ENCODE measurements around the gene FBXL15.

Gene FBXL15

DNA sequence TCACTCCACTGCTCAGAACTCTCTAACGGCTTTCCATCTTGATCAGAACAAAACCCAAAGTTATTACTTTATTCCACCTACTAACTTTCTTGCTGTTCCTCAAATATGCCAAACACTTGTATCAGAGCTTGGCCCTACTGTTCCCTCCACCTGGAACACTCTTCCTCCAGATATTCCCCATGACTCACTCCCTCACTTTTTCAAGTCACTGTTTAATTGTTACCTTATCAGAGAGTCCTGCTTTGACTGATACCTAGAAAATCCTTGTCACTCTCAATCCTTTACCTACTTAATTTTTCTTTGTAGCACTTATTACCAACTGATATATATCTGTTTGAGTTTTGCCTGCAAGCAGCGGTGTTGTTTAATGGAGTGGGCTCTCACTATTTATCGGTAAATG, 30.7 kb upstream of the FBXL15 start:
- no peak overlapping the region for H3K27ac ChIP-seq (ENCODE audit: low read length)
- no peak overlapping the region for H3K9ac ChIP-seq (ENCODE audit: low read length in 2 of 2)
- no peaks in the 10 kb centered on the region for H3K9me3 ChIP-seq (ENCODE audit: control insufficient read depth in 2 of 2, low read length in 2 of 2)

GRCh38 chr10:102392306-102392705, 28.3 kb upstream of the FBXL15 start:
- H3K9me3 ChIP-seq (ENCODE audit: control insufficient read depth in 2 of 2, low read length in 2 of 2), result no peaks in the 10 kb centered on the region
- H3K27me3 ChIP-seq (ENCODE audit: control insufficient read depth in 1 of 2, insufficient read depth in 2 of 2, low read length in 2 of 2), result no peaks in the 10 kb centered on the region
- H3K4me1 ChIP-seq (ENCODE audit: control insufficient read depth, insufficient read depth, low read length), result peaks cover 32% of the 10 kb centered on the region
- H3K27ac ChIP-seq (ENCODE audit: low read length), result no peak overlapping the region
- H3K36me3 ChIP-seq (ENCODE audit: control insufficient read depth in 2 of 2, insufficient read depth in 2 of 2, low read length in 2 of 2), result peaks cover 2 to 3% of the 10 kb centered on the region in 2 donors
- H3K9ac ChIP-seq (ENCODE audit: low read length in 2 of 2), result no peak overlapping the region
- H3K4me3 ChIP-seq (ENCODE audit: low read length in 2 of 2), result no peak overlapping the region

More for the DNA sequence above, 30.7 kb upstream of the FBXL15 start:
- Histone ChIP-seq H3K4me3 (ENCODE audit: low read length in 2 of 2) (no peak overlapping the region), H3K27me3 (ENCODE audit: control insufficient read depth in 1 of 2, insufficient read depth in 2 of 2, low read length in 2 of 2) (no peaks in the 10 kb centered on the region), H3K36me3 (ENCODE audit: control insufficient read depth in 2 of 2, insufficient read depth in 2 of 2, low read length in 2 of 2) (no peaks in the 10 kb centered on the region), H3K4me1 (ENCODE audit: control insufficient read depth, insufficient read depth, low read length) (peaks cover 12% of the 10 kb centered on the region)

- Histone ChIP-seq H3K9ac (ENCODE audit: low read length in 2 of 2) (peak overlapping the region; percentile 88 to 89), H3K9me3 (ENCODE audit: control insufficient read depth in 2 of 2, low read length in 2 of 2) (no peaks in the 10 kb centered on the region), H3K4me3 (ENCODE audit: low read length in 2 of 2) (peak overlapping the region; percentile 94 to 99), H3K4me1 (ENCODE audit: control insufficient read depth, insufficient read depth, low read length) (peaks cover 44% of the 10 kb centered on the region), H3K27ac (ENCODE audit: low read length) (peak overlapping the region; percentile 99), H3K36me3 (ENCODE audit: control insufficient read depth in 2 of 2, insufficient read depth in 2 of 2, low read length in 2 of 2) (peaks cover 11 to 13% of the 10 kb centered on the region in 2 donors), H3K27me3 (ENCODE audit: control insufficient read depth in 1 of 2, insufficient read depth in 2 of 2, low read length in 2 of 2) (no peaks in the 10 kb centered on the region)
Observed at GRCh38 chr10:102393411-102394078, 27.1 kb upstream of the FBXL15 start.

GRCh38 chr10:102394079-102394800, 26.4 kb upstream of the FBXL15 start:
- Histone ChIP-seq H3K9ac (ENCODE audit: low read length in 2 of 2) (peak overlapping the region; percentile 88 to 89), H3K27me3 (ENCODE audit: control insufficient read depth in 1 of 2, insufficient read depth in 2 of 2, low read length in 2 of 2) (no peaks in the 10 kb centered on the region), H3K4me1 (ENCODE audit: control insufficient read depth, insufficient read depth, low read length) (peaks cover 50% of the 10 kb centered on the region), H3K27ac (ENCODE audit: low read length) (peak overlapping the region; percentile 99), H3K4me3 (ENCODE audit: low read length in 2 of 2) (peak overlapping the region; percentile 94 to 99), H3K9me3 (ENCODE audit: control insufficient read depth in 2 of 2, low read length in 2 of 2) (no peaks in the 10 kb centered on the region), H3K36me3 (ENCODE audit: control insufficient read depth in 2 of 2, insufficient read depth in 2 of 2, low read length in 2 of 2) (peaks cover 11 to 14% of the 10 kb centered on the region in 2 donors)

GRCh38 chr10:102394801-102395399, 25.7 kb upstream of the FBXL15 start:
- Histone ChIP-seq H3K27ac (ENCODE audit: low read length) (peak overlapping the region; percentile 99), H3K4me3 (ENCODE audit: low read length in 2 of 2) (peak overlapping the region; percentile 94 to 99), H3K27me3 (ENCODE audit: control insufficient read depth in 1 of 2, insufficient read depth in 2 of 2, low read length in 2 of 2) (no peaks in the 10 kb centered on the region), H3K9me3 (ENCODE audit: control insufficient read depth in 2 of 2, low read length in 2 of 2) (no peaks in the 10 kb centered on the region), H3K4me1 (ENCODE audit: control insufficient read depth, insufficient read depth, low read length) (peaks cover 56% of the 10 kb centered on the region), H3K36me3 (ENCODE audit: control insufficient read depth in 2 of 2, insufficient read depth in 2 of 2, low read length in 2 of 2) (peaks cover 11 to 15% of the 10 kb centered on the region in 2 donors), H3K9ac (ENCODE audit: low read length in 2 of 2) (peak overlapping the region; percentile 88 to 89)

GRCh38 chr10:102395400-102396316, 25.0 kb upstream of the FBXL15 start, which contains the start of gene NFKB2:
NFKB2 (plus strand) TSS chr10:102395705; CDS start chr10:102395960, 255 bp downstream.
- Histone ChIP-seq H3K9me3 (ENCODE audit: control insufficient read depth in 2 of 2, low read length in 2 of 2) (no peaks in the 10 kb centered on the region), H3K27ac (ENCODE audit: low read length) (peak within 1 kb of the TSS; percentile 99), H3K36me3 (ENCODE audit: control insufficient read depth in 2 of 2, insufficient read depth in 2 of 2, low read length in 2 of 2) (peaks cover 16 to 22% of the 10 kb centered on the region in 2 donors), H3K27me3 (ENCODE audit: control insufficient read depth in 1 of 2, insufficient read depth in 2 of 2, low read length in 2 of 2) (no peaks in the 10 kb centered on the region), H3K4me1 (ENCODE audit: control insufficient read depth, insufficient read depth, low read length) (peaks cover 64% of the 10 kb centered on the region), H3K9ac (ENCODE audit: low read length in 2 of 2) (peak within 1 kb of the TSS; percentile 88 to 89), H3K4me3 (ENCODE audit: low read length in 2 of 2) (peak within 1 kb of the TSS; percentile 94 to 99)

- Histone ChIP-seq H3K27me3 (ENCODE audit: control insufficient read depth in 1 of 2, insufficient read depth in 2 of 2, low read length in 2 of 2) (no peaks in the 10 kb centered on the region), H3K36me3 (ENCODE audit: control insufficient read depth in 2 of 2, insufficient read depth in 2 of 2, low read length in 2 of 2) (peaks cover 19 to 25% of the 10 kb centered on the region in 2 donors), H3K4me3 (ENCODE audit: low read length in 2 of 2) (peak overlapping the region; percentile 81 to 94), H3K9me3 (ENCODE audit: control insufficient read depth in 2 of 2, low read length in 2 of 2) (no peaks in the 10 kb centered on the region), H3K4me1 (ENCODE audit: control insufficient read depth, insufficient read depth, low read length) (peaks cover 70% of the 10 kb centered on the region), H3K9ac (ENCODE audit: low read length in 2 of 2) (peak overlapping the region; percentile 87 to 89), H3K27ac (ENCODE audit: low read length) (peak overlapping the region; percentile 99)
Observed at GRCh38 chr10:102396317-102396650, 24.4 kb upstream of the FBXL15 start.

GRCh38 chr10:102396730-102397151, 23.9 kb upstream of the FBXL15 start:
- peaks cover 74% of the 10 kb centered on the region for H3K4me1 ChIP-seq (ENCODE audit: control insufficient read depth, insufficient read depth, low read length)
- H3K36me3 ChIP-seq (ENCODE audit: control insufficient read depth in 2 of 2, insufficient read depth in 2 of 2, low read length in 2 of 2), result peaks cover 23 to 29% of the 10 kb centered on the region in 2 donors
- H3K4me3 ChIP-seq (ENCODE audit: low read length in 2 of 2), result peak overlapping the region; percentile 81 to 94
- no peaks in the 10 kb centered on the region for H3K27me3 ChIP-seq (ENCODE audit: control insufficient read depth in 1 of 2, insufficient read depth in 2 of 2, low read length in 2 of 2)
- peak overlapping the region; percentile 87 to 89 for H3K9ac ChIP-seq (ENCODE audit: low read length in 2 of 2)
- no peaks in the 10 kb centered on the region for H3K9me3 ChIP-seq (ENCODE audit: control insufficient read depth in 2 of 2, low read length in 2 of 2)
- H3K27ac ChIP-seq (ENCODE audit: low read length), result peak overlapping the region; percentile 99

DNA sequence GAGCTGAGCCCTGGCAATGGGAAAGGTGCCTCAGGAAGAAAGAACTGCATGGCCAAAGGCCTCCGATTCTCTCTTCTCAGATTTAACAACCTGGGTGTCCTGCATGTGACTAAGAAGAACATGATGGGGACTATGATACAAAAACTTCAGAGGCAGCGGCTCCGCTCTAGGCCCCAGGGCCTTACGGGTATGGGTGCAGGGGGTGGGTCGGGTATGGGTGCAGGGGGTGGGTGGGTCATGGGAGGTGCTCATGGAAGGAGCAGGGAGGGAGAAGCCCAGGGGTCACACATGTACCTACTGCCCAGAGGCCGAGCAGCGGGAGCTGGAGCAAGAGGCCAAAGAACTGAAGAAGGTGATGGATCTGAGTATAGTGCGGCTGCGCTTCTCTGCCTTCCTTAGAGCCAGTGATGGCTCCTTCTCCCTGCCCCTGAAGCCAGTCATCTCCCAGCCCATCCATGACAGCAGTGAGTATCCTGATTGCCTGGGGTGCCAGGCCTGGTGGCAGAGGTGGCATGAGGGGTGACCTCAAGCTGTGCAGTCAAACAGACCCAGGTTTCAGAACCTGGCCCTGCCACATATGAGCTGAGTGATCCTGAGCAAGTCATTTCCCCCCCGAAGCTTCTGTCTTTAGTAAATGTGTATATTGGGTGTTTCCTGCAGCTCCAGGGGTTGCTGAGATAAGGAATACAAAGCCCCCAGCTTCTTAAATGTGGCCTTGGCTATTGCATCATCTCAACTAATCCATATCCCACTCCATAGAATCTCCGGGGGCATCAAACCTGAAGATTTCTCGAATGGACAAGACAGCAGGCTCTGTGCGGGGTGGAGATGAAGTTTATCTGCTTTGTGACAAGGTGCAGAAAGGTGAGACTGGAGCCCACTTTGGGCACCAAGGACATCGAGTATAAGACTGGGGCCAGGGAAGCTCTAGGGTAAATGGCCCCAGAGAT, 23.1 kb upstream of the FBXL15 start:
- Histone ChIP-seq H3K9me3 (ENCODE audit: control insufficient read depth in 2 of 2, low read length in 2 of 2) (no peaks in the 10 kb centered on the region), H3K4me3 (ENCODE audit: low read length in 2 of 2) (peak overlapping the region; percentile 81 to 94), H3K4me1 (ENCODE audit: control insufficient read depth, insufficient read depth, low read length) (peaks cover 82% of the 10 kb centered on the region), H3K36me3 (ENCODE audit: control insufficient read depth in 2 of 2, insufficient read depth in 2 of 2, low read length in 2 of 2) (peaks cover 29 to 30% of the 10 kb centered on the region in 2 donors), H3K27me3 (ENCODE audit: control insufficient read depth in 1 of 2, insufficient read depth in 2 of 2, low read length in 2 of 2) (no peaks in the 10 kb centered on the region), H3K27ac (ENCODE audit: low read length) (peak overlapping the region; percentile 100), H3K9ac (ENCODE audit: low read length in 2 of 2) (peak overlapping the region; percentile 87 to 89)
